H1 (cell line): ENCODE results near the gene FIGNL2. TPM values are rescaled to one million over a fixed set of nuclear protein-coding genes. Genes with fewer than 3 reads are reported as not detected.

Experiments
- CTCF ChIA-PET: fragments of 300-600 bp; sonication (Branson Sonifier 250); formaldehyde crosslinking; loops from one replicate; lab custom pipeline; 2021; ENCODE audit not compliant: partially characterized antibody; lab: Charles Lee
- POLR2A ChIA-PET: fragments of 300-600 bp; sonication (Branson Sonifier 250); formaldehyde crosslinking; loops from one replicate; lab custom pipeline; 2021; ENCODE audit warnings: inconsistent platforms; ENCODE audit not compliant: partially characterized antibody; lab: Charles Lee
- DNase-seq, 2 experiments: peaks; one replicate each; pipeline versions ENCODE4 v3.0.0 to v3.0.0-alpha.2; 2010 to 2022; ENCODE audit warnings: low spot score in 2 of 2, low read depth in 1 of 2, mixed read lengths in 1 of 2
- FAIRE-seq: peaks from 2 replicates; lab custom pipeline; 2011; peaks lifted over from hg19 to GRCh38; lab: Jason Lieb, UNC
- H2AFZ ChIP-seq: 2 replicates; pipeline ENCODE4 v1.8.1; 2012; ENCODE audit warnings: low read length, inconsistent platforms
- H2AK5ac ChIP-seq: 2 replicates; pipeline ENCODE4 v1.6.1; 2013; ENCODE audit warnings: low read depth, low read length
- H2BK120ac ChIP-seq: replicated peaks from 2 replicates; pipeline ENCODE3; 2013; ENCODE audit warnings: low read depth, low read length, inconsistent platforms
- H2BK12ac ChIP-seq: 2 replicates; pipeline ENCODE4 v1.6.1; 2013; ENCODE audit warnings: low read depth, low read length
- H2BK15ac ChIP-seq: 2 replicates; pipeline ENCODE4 v1.6.1; 2013; ENCODE audit warnings: low read length
- H2BK20ac ChIP-seq: 2 replicates; pipeline ENCODE4 v1.6.1; 2013; ENCODE audit warnings: low read length
- H2BK5ac ChIP-seq: 2 replicates; pipeline ENCODE4 v1.6.1; 2013; ENCODE audit warnings: low read depth, low read length
- H3K14ac ChIP-seq: 2 replicates; pipeline ENCODE4 v1.6.1; 2013; ENCODE audit warnings: inconsistent platforms; ENCODE audit not compliant: insufficient read length
- H3K18ac ChIP-seq: 2 replicates; pipeline ENCODE4 v1.6.1; 2013; ENCODE audit warnings: low read length; ENCODE audit errors: extremely low read depth
- H3K23ac ChIP-seq: 2 replicates; pipeline ENCODE4 v1.6.1; 2013; ENCODE audit warnings: inconsistent platforms; ENCODE audit not compliant: insufficient read length
- H3K23me2 ChIP-seq: 2 replicates; pipeline ENCODE4 v1.6.1; 2013; ENCODE audit warnings: low read depth, low read length
- H3K27ac ChIP-seq: 2 replicates; pipeline ENCODE4 v1.6.1; 2011; ENCODE audit warnings: low read depth, low read length, inconsistent platforms
- H3K27me3 ChIP-seq, 4 experiments: replicated peaks in 1 of 4; 1 replicate in 1 of 4; 2 replicates in 3 of 4; pipeline versions ENCODE4 v1.6.1 to v1.8.1; 2011 to 2013; ENCODE audit warnings: low read length in 3 of 4, mild to moderate bottlenecking in 3 of 4, inconsistent platforms in 2 of 4, mixed read lengths in 2 of 4, moderate library complexity in 1 of 4; ENCODE audit not compliant: control insufficient read depth in 3 of 4, insufficient read depth in 3 of 4; ENCODE audit errors: extremely low read depth in 1 of 4
- H3K36me3 ChIP-seq, 4 experiments: 2 replicates each; pipeline versions ENCODE4 v1.6.1 to v1.8.1; 2011 to 2013; ENCODE audit warnings: mild to moderate bottlenecking in 4 of 4, low read length in 3 of 4, moderate library complexity in 2 of 4, control low read depth in 1 of 4, inconsistent platforms in 1 of 4; ENCODE audit not compliant: insufficient read depth in 4 of 4, control insufficient read depth in 2 of 4
- H3K4ac ChIP-seq: replicated peaks from 2 replicates; pipeline ENCODE3; 2013; ENCODE audit warnings: low read length, low read depth, mixed read lengths, inconsistent platforms; ENCODE audit not compliant: insufficient read length
- H3K4me1 ChIP-seq, 4 experiments: replicated peaks in 1 of 4; 1 replicate in 1 of 4; 2 replicates in 3 of 4; pipeline versions ENCODE4 v1.6.1 to v1.8.1; 2011 to 2013; ENCODE audit warnings: low read length in 3 of 4, inconsistent platforms in 2 of 4, mixed read lengths in 1 of 4; ENCODE audit not compliant: insufficient read depth in 4 of 4, control insufficient read depth in 3 of 4
- H3K4me2 ChIP-seq, 2 experiments: 2 replicates each; pipeline versions ENCODE4 v1.6.1 to v1.8.1; 2011 to 2013; ENCODE audit warnings: low read depth in 2 of 2, low read length in 2 of 2, control low read depth in 1 of 2, inconsistent platforms in 1 of 2, mild to moderate bottlenecking in 1 of 2; ENCODE audit not compliant: insufficient read depth in 1 of 2
- H3K4me3 ChIP-seq, 4 experiments: fragments of 200-600, 300-600 bp in 1 of 4; sonication (generic), shearing (Covaris generic), sonication (Bioruptor Twin) in 1 of 4; 2 replicates each; pipeline versions ENCODE4 v1.5.1 to v1.8.1; 2011 to 2016; ENCODE audit warnings: low read length in 4 of 4, low read depth in 3 of 4, control low read depth in 2 of 4, inconsistent platforms in 2 of 4, mild to moderate bottlenecking in 2 of 4, mixed read lengths in 1 of 4, moderate library complexity in 1 of 4; ENCODE audit not compliant: insufficient read depth in 2 of 4; ENCODE audit errors: extremely low read depth in 1 of 4
- H3K56ac ChIP-seq: replicated peaks from 2 replicates; pipeline ENCODE3; 2013; ENCODE audit warnings: low read depth, mild to moderate bottlenecking, mixed read lengths, low read length, inconsistent platforms; ENCODE audit not compliant: insufficient read length
- H3K79me1 ChIP-seq: 2 replicates; pipeline ENCODE4 v1.6.1; 2013; ENCODE audit warnings: low read depth, low read length, control low read depth
- H3K79me2 ChIP-seq, 2 experiments: 2 replicates each; pipeline versions ENCODE4 v1.6.1 to v1.8.1; 2012 to 2013; ENCODE audit warnings: low read length in 2 of 2, mild to moderate bottlenecking in 2 of 2, inconsistent platforms in 1 of 2; ENCODE audit not compliant: insufficient read depth in 2 of 2, control insufficient read depth in 1 of 2
- H3K9ac ChIP-seq, 4 experiments: replicated peaks in 1 of 4; 1 replicate in 1 of 4; 2 replicates in 3 of 4; pipeline versions ENCODE4 v1.6.1 to v1.8.1; 2011 to 2013; ENCODE audit warnings: low read depth in 3 of 4, low read length in 3 of 4, control low read depth in 2 of 4, mild to moderate bottlenecking in 2 of 4, moderate library complexity in 2 of 4, inconsistent platforms in 1 of 4; ENCODE audit errors: extremely low read depth in 1 of 4
- H3K9me3 ChIP-seq, 2 experiments: 2 replicates each; pipeline versions ENCODE4 v1.6.1 to v1.8.1; 2012 to 2013; ENCODE audit warnings: mild to moderate bottlenecking in 2 of 2, moderate library complexity in 2 of 2, control low read depth in 1 of 2, inconsistent platforms in 1 of 2, low read depth in 1 of 2, low read length in 1 of 2, mixed read lengths in 1 of 2; ENCODE audit not compliant: insufficient read depth in 2 of 2
- H4K20me1 ChIP-seq, 2 experiments: replicated peaks in 1 of 2; 2 replicates each; pipeline versions ENCODE3 to v1.8.1; 2011 to 2013; ENCODE audit warnings: inconsistent platforms in 2 of 2, low read length in 2 of 2, mild to moderate bottlenecking in 1 of 2; ENCODE audit not compliant: insufficient read depth in 2 of 2, control insufficient read depth in 1 of 2
- H4K5ac ChIP-seq: 2 replicates; pipeline ENCODE4 v1.6.1; 2013; ENCODE audit warnings: low read length, low read depth, mixed read lengths, inconsistent platforms; ENCODE audit not compliant: insufficient read length
- H4K8ac ChIP-seq: 2 replicates; pipeline ENCODE4 v1.8.0; 2013; ENCODE audit warnings: mild to moderate bottlenecking, moderate library complexity, low read length, inconsistent platforms; ENCODE audit not compliant: insufficient read depth; ENCODE audit errors: extremely low read depth
- H4K91ac ChIP-seq: replicated peaks from 2 replicates; pipeline ENCODE3; 2013; ENCODE audit warnings: low read length, mixed read lengths, inconsistent platforms; ENCODE audit not compliant: insufficient read length
- CEBPB ChIP-seq: IDR thresholded peaks from 2 replicates; pipeline ENCODE4 v1.6.1; 2012; ENCODE audit warnings: low read depth, low read length
- KDM1A ChIP-seq: fragments of 200-600, 300-600 bp; sonication (generic); IDR thresholded peaks from 2 replicates; pipeline ENCODE4 v1.7.1; 2016; ENCODE audit warnings: mild to moderate bottlenecking, low read length, borderline replicate concordance
- POLR2AphosphoS5 ChIP-seq: IDR thresholded peaks from 2 replicates; pipeline ENCODE4 v1.6.1; 2011; ENCODE audit warnings: low read depth, low read length
- RXRA ChIP-seq: IDR thresholded peaks from 2 replicates; pipeline ENCODE4 v1.6.1; 2011; ENCODE audit warnings: low read depth, mild to moderate bottlenecking, low read length, moderate library complexity; ENCODE audit not compliant: insufficient read depth
- TAF1 ChIP-seq: IDR thresholded peaks from 2 replicates; pipeline ENCODE4 v1.6.1; 2011; ENCODE audit warnings: mild to moderate bottlenecking, low read depth, low read length
- TCF12 ChIP-seq: IDR thresholded peaks from 2 replicates; pipeline ENCODE4 v1.6.1; 2011; ENCODE audit warnings: low read depth, mild to moderate bottlenecking, low read length
- WGBS, 2 experiments: shearing (Covaris generic) in 1 of 2; methylation state at CpG; one replicate each; pipeline versions ENCODE4 v1.1.6 to v1.1.7; 2013 to 2015; ENCODE audit warnings: low lambda C conversion rate in 2 of 2, mixed read lengths in 2 of 2, inconsistent platforms in 1 of 2, low coverage in 1 of 2, missing lambda C conversion rate in 1 of 2; ENCODE audit not compliant: insufficient replicate concordance in 2 of 2, insufficient coverage in 1 of 2, insufficient read length in 1 of 2; ENCODE audit errors: extremely low coverage in 1 of 2, missing lambda C conversion rate in 1 of 2; 5-methylcytosine and 5-hydroxymethylcytosine counted together
- polyA plus RNA-seq, 7 experiments: library from polyadenylated mRNA; depleted of rRNA in 3 of 7; stranded (reverse) in 5 of 7; unstranded in 2 of 7; fragments of >200 nt in 5 of 7; fragments of 200-250 nt in 2 of 7; gene quantifications; 1 replicate in 5 of 7; 2 replicates in 1 of 7; 4 replicates in 1 of 7; pipeline versions ENCODE4 v1.2.1 to v1.2.3, GENCODE V29; 2011 to 2013; ENCODE audit warnings: missing spikeins in 2 of 7, mixed read lengths in 2 of 7
- total RNA-seq: library from RNA; stranded (reverse); fragmentation: NEBNext Ultra II Directional; extraction: Animal tissue kit (Norgen Biotek cat#: 25700); gene quantifications from 2 replicates; pipeline ENCODE4 v1.2.1, GENCODE V29; 2021

FIGNL2 gene
- total and polyA plus RNA-seq, 2 of the 8 experiments (the other 6 are each of a cell fraction or from before 2014, with no cell fraction given): 6.5 to 7.1 TPM

DNA sequence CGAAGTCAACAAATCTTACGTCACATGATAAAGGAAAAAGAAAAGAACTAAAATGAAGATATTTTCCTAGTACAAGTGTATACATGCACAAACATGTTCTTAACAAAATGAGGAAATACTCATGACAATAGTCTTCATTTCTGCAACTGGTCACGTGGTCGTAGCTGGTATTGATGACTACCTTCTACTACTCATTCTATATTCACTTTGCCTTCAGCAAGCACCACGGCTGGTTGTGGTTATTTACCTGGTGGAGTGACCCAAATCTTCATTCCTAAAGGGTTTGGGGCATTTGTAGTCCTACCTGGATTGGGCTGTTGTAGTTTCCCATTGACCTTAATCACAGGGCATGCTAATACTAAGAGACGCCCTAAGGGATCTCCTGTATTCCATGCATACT, 51.2 kb downstream of the FIGNL2 start:
- Histone ChIP-seq H2BK15ac (no peak overlapping the region), H3K9me3 (no peaks in the 10 kb centered on the region), H3K4me3 (no peak overlapping the region), H3K18ac (no peak overlapping the region), H3K36me3 (peaks cover 0 to 8% (median 0%) of the 10 kb centered on the region in 4 experiments; a peak in 1 of 8 replicates), H3K23ac (no peak overlapping the region), H4K8ac (no peak overlapping the region), H2BK120ac (no peak overlapping the region), H3K27me3 (no peaks in the 10 kb centered on the region), H3K56ac (no peak overlapping the region), H3K4me2 (no peak overlapping the region), H4K91ac (no peak overlapping the region), H2AK5ac (no peak overlapping the region), H3K4me1 (no peaks in the 10 kb centered on the region), H3K23me2 (no peaks in the 10 kb centered on the region), H2BK20ac (no peak overlapping the region), H4K5ac (no peak overlapping the region), H3K14ac (no peak overlapping the region), H3K79me2 (no peaks in the 10 kb centered on the region), H3K27ac (no peak overlapping the region), H2AFZ (no peak overlapping the region), H3K79me1 (no peaks in the 10 kb centered on the region), H2BK12ac (no peak overlapping the region), H3K9ac (no peak overlapping the region), H3K4ac (no peak overlapping the region), H4K20me1 (no peaks in the 10 kb centered on the region), H2BK5ac (no peak overlapping the region)
- ChIA-PET POLR2A (no interaction called here), CTCF (no interaction called here)
- FAIRE-seq (no peak), DNase-seq (no peak)
- 86% methylated on average over 6 of the region's 6 CpGs; no CpG with 5 or more reads in 1 of the 2 experiments for WGBS, 2 experiments
- TF ChIP-seq KDM1A (no peak), TCF12 (no peak), CEBPB (no peak), TAF1 (no peak), POLR2AphosphoS5 (no peak), RXRA (no peak)
